ENCODE measurements around the gene LRRC75B. TPM values are rescaled to one million over a fixed set of nuclear protein-coding genes. Genes with fewer than 3 reads are reported as not detected.

The LRRC75B gene
- total RNA-seq, 3 donors from 2014 or later = 7.5 to 15.7 (median 15.7) TPM

- DNase-seq = no peak
- Histone ChIP-seq H3K36me3 (ENCODE audit: low read depth) (no peaks in the 10 kb centered on the region), H3K4me1 (ENCODE audit: low read depth) (no peaks in the 10 kb centered on the region), H3K4me3 (no peak overlapping the region), H3K9me3 (no peaks in the 10 kb centered on the region)
- TF ChIP-seq CTCF (IDR thresholded peaks at IDR 0.05) = no peak
- ATAC-seq = no peak
- intact Hi-C loops (cut with DNase I, micrococcal nuclease) = no loop called here
These were observed 5.6 kb downstream of the LRRC75B start for GRCh38 chr22:24587251-24587650.

GRCh38 chr22:24585927-24586546 lies 6.8 kb downstream of the LRRC75B start:
- H3K36me3 ChIP-seq (ENCODE audit: low read depth) = no peaks in the 10 kb centered on the region
- no peaks in the 10 kb centered on the region for H3K9me3 ChIP-seq
- TF ChIP-seq CTCF (IDR thresholded peaks at IDR 0.05) = no peak
- peaks cover under 1% of the 10 kb centered on the region for H3K4me1 ChIP-seq (ENCODE audit: low read depth)
- intact Hi-C loops (cut with DNase I, micrococcal nuclease) = no loop called here
- DNase-seq (no peak), ATAC-seq (no peak)
- no peak overlapping the region for H3K4me3 ChIP-seq

GRCh38 chr22:24585461-24585860 lies 7.4 kb downstream of the LRRC75B start:
- no peak overlapping the region for H3K4me3 ChIP-seq
- intact Hi-C loops (cut with DNase I, micrococcal nuclease) = no loop called here
- no peak for DNase-seq
- H3K4me1 ChIP-seq (ENCODE audit: low read depth) = peaks cover 3% of the 10 kb centered on the region
- H3K36me3 ChIP-seq (ENCODE audit: low read depth) = no peaks in the 10 kb centered on the region
- ATAC-seq = no peak
- no peaks in the 10 kb centered on the region for H3K9me3 ChIP-seq
- no peak for TF ChIP-seq CTCF (IDR thresholded peaks at IDR 0.05)

- Histone ChIP-seq H3K4me3 (no peak overlapping the region), H3K4me1 (ENCODE audit: low read depth) (peaks cover 3% of the 10 kb centered on the region), H3K9me3 (no peaks in the 10 kb centered on the region), H3K36me3 (ENCODE audit: low read depth) (no peaks in the 10 kb centered on the region)
- DNase-seq = no peak
- intact Hi-C loops (cut with DNase I, micrococcal nuclease) = no loop called here
- no peak for ATAC-seq
- TF ChIP-seq CTCF (IDR thresholded peaks at IDR 0.05) = no peak
These were observed 7.9 kb downstream of the LRRC75B start for GRCh38 chr22:24584871-24585411.

- intact Hi-C loops (cut with DNase I, micrococcal nuclease) = no loop called here
- Histone ChIP-seq H3K4me3 (no peak overlapping the region), H3K9me3 (no peaks in the 10 kb centered on the region), H3K4me1 (ENCODE audit: low read depth) (peaks cover 4% of the 10 kb centered on the region), H3K36me3 (ENCODE audit: low read depth) (no peaks in the 10 kb centered on the region)
- DNase-seq (no peak), ATAC-seq (no peak)
- TF ChIP-seq CTCF (IDR thresholded peaks at IDR 0.05) = no peak
These were observed 8.6 kb downstream of the LRRC75B start for GRCh38 chr22:24584166-24584790.

Measured in mucosa of descending colon (tissue), 3 donors.